DND-41 (cell line): ENCODE measurements around the gene GNRH2.

Experiments
- EZH2 ChIP-seq: IDR thresholded peaks from 3 replicates; pipeline ENCODE4 v1.6.1; 2012; ENCODE audit warnings: borderline replicate concordance, low read depth, mild to moderate bottlenecking, moderate library complexity, low read length, inconsistent platforms; ENCODE audit not compliant: severe bottlenecking
- TF ChIP-seq, protein P1 (sequence below): IDR thresholded peaks from 2 replicates; pipeline ENCODE4 v1.5.1; 2012; ENCODE audit warnings: borderline replicate concordance, low read length, moderate library complexity, mild to moderate bottlenecking; ENCODE audit not compliant: poor library complexity, severe bottlenecking; ENCODE audit errors: extremely low read depth

- TF ChIP-seq, protein P1, sequence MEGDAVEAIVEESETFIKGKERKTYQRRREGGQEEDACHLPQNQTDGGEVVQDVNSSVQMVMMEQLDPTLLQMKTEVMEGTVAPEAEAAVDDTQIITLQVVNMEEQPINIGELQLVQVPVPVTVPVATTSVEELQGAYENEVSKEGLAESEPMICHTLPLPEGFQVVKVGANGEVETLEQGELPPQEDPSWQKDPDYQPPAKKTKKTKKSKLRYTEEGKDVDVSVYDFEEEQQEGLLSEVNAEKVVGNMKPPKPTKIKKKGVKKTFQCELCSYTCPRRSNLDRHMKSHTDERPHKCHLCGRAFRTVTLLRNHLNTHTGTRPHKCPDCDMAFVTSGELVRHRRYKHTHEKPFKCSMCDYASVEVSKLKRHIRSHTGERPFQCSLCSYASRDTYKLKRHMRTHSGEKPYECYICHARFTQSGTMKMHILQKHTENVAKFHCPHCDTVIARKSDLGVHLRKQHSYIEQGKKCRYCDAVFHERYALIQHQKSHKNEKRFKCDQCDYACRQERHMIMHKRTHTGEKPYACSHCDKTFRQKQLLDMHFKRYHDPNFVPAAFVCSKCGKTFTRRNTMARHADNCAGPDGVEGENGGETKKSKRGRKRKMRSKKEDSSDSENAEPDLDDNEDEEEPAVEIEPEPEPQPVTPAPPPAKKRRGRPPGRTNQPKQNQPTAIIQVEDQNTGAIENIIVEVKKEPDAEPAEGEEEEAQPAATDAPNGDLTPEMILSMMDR, result no peak
- no peak for TF ChIP-seq EZH2
These were observed 44.6 kb downstream of the GNRH2 start for GRCh38 chr20:3088031-3088430.
